Ishikawa (cell line): ENCODE results near the gene GRID2.

Experiments
- CEBPB ChIP-seq: IDR thresholded peaks from 2 replicates; pipeline ENCODE4 v1.6.1; 2012
- CREB1 ChIP-seq: IDR thresholded peaks from 2 replicates; pipeline ENCODE4 v1.6.1; 2012; ENCODE audit warnings: low read depth
- EGR1 ChIP-seq: IDR thresholded peaks from 2 replicates; pipeline ENCODE4 v1.6.1; 2012
- EP300 ChIP-seq: IDR thresholded peaks from 2 replicates; pipeline ENCODE4 v1.6.1; 2012; ENCODE audit warnings: borderline replicate concordance
- FOXM1 ChIP-seq: IDR thresholded peaks from 2 replicates; pipeline ENCODE4 v1.6.1; 2012; ENCODE audit warnings: low read depth, borderline replicate concordance
- MAX ChIP-seq: IDR thresholded peaks from 2 replicates; pipeline ENCODE4 v1.6.1; 2012
- NFIC ChIP-seq: IDR thresholded peaks from 2 replicates; pipeline ENCODE4 v1.6.1; 2012
- RAD21 ChIP-seq: IDR thresholded peaks from 2 replicates; pipeline ENCODE4 v1.6.1; 2012; ENCODE audit warnings: low read depth
- REST ChIP-seq: IDR thresholded peaks from 2 replicates; pipeline ENCODE4 v1.6.1; 2012; ENCODE audit warnings: low read depth, mild to moderate bottlenecking
- TCF12 ChIP-seq: IDR thresholded peaks from 2 replicates; pipeline ENCODE4 v1.6.1; 2012; ENCODE audit warnings: low read depth
- YY1 ChIP-seq: IDR thresholded peaks from 2 replicates; pipeline ENCODE4 v1.6.1; 2012; ENCODE audit warnings: low read depth
- ZBTB7A ChIP-seq: IDR thresholded peaks from 2 replicates; pipeline ENCODE4 v1.6.1; 2012; ENCODE audit warnings: low read depth
- TF ChIP-seq, protein P1 (sequence below): IDR thresholded peaks from 2 replicates; pipeline ENCODE4 v1.6.1; 2012

- TF ChIP-seq YY1 (no peak), ZBTB7A (no peak), EP300 (no peak), RAD21 (no peak), TCF12 (no peak), MAX (no peak), EGR1 (no peak), FOXM1 (no peak), CREB1 (no peak), NFIC (no peak), REST (no peak), CEBPB (no peak)
- TF ChIP-seq, protein P1, sequence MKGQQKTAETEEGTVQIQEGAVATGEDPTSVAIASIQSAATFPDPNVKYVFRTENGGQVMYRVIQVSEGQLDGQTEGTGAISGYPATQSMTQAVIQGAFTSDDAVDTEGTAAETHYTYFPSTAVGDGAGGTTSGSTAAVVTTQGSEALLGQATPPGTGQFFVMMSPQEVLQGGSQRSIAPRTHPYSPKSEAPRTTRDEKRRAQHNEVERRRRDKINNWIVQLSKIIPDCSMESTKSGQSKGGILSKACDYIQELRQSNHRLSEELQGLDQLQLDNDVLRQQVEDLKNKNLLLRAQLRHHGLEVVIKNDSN, result no peak
Observed at GRCh38 chr4:93605163-93605562, 1301.4 kb downstream of the GRID2 start.
